ENCODE measurements around the gene ITSN1.
A peak's percentile ranks its signal among the peaks of the same experiment; 100 is the strongest.
"Not testable (repeated sequence)": the region's sequence is repeated elsewhere in the genome, so short reads cannot be mapped to it uniquely, and the experiment has no call there.

ITSN1 gene

GRCh38 chr21:33664135-33664534, 21.8 kb downstream of the ITSN1 start:
- Histone ChIP-seq H3K27ac (ENCODE audit: low read depth, low read length) (peak overlapping the region; percentile 39; the same call in 1 of the 2 replicates), H3K36me3 (ENCODE audit: control insufficient read depth, insufficient read depth, low read length) (no peaks in the 10 kb centered on the region), H3K9ac (ENCODE audit: low read length) (no peak overlapping the region), H3K4me3 (ENCODE audit: low read depth, low read length) (no peak overlapping the region), H3K27me3 (ENCODE audit: control insufficient read depth, insufficient read depth, low read length) (no peaks in the 10 kb centered on the region), H3K4me1 (ENCODE audit: control insufficient read depth, insufficient read depth, low read length) (peaks cover 20% of the 10 kb centered on the region), H3K9me3 (ENCODE audit: control insufficient read depth, insufficient read depth, low read depth, low read length) (no peaks in the 10 kb centered on the region; the same call in 1 of the 2 replicates)

GRCh38 chr21:33666153-33666552, 23.9 kb downstream of the ITSN1 start:
- Histone ChIP-seq H3K9me3 (ENCODE audit: control insufficient read depth, insufficient read depth, low read depth, low read length) (no peaks in the 10 kb centered on the region), H3K9ac (ENCODE audit: low read length) (no peak overlapping the region), H3K27me3 (ENCODE audit: control insufficient read depth, insufficient read depth, low read length) (no peaks in the 10 kb centered on the region), H3K27ac (ENCODE audit: low read depth, low read length) (no peak overlapping the region), H3K4me3 (ENCODE audit: low read depth, low read length) (no peak overlapping the region), H3K4me1 (ENCODE audit: control insufficient read depth, insufficient read depth, low read length) (peaks cover 19% of the 10 kb centered on the region), H3K36me3 (ENCODE audit: control insufficient read depth, insufficient read depth, low read length) (no peaks in the 10 kb centered on the region)

DNA sequence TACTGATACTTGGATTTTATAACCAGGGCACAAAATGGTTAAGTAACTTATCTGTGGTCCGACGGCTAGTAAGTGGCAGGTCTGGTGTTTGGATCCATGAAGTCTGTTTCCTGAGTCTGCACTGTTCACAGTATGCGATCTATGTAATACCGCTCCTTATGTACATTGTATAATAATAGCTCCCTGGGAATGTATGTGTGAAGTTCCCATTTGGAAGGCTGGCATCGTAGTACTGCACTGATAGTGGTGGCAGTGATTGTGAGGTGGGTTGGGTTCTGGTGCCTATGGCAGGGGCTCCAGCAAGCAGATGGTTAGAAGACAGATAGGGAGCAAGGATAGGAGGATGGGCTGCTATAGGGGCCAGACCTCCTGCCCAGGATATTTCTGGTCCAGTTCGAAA, 25.3 kb downstream of the ITSN1 start:
- H3K4me1 ChIP-seq (ENCODE audit: control insufficient read depth, insufficient read depth, low read length): peaks cover 16% of the 10 kb centered on the region
- no peaks in the 10 kb centered on the region for H3K27me3 ChIP-seq (ENCODE audit: control insufficient read depth, insufficient read depth, low read length)
- no peak overlapping the region for H3K4me3 ChIP-seq (ENCODE audit: low read depth, low read length)
- H3K36me3 ChIP-seq (ENCODE audit: control insufficient read depth, insufficient read depth, low read length): no peaks in the 10 kb centered on the region
- no peak overlapping the region for H3K27ac ChIP-seq (ENCODE audit: low read depth, low read length)
- H3K9ac ChIP-seq (ENCODE audit: low read length): no peak overlapping the region
- H3K9me3 ChIP-seq (ENCODE audit: control insufficient read depth, insufficient read depth, low read depth, low read length): no peaks in the 10 kb centered on the region

GRCh38 chr21:33668180-33668579, 25.9 kb downstream of the ITSN1 start:
- Histone ChIP-seq H3K9ac (ENCODE audit: low read length) (no peak overlapping the region), H3K4me1 (ENCODE audit: control insufficient read depth, insufficient read depth, low read length) (peaks cover 19% of the 10 kb centered on the region), H3K4me3 (ENCODE audit: low read depth, low read length) (no peak overlapping the region), H3K36me3 (ENCODE audit: control insufficient read depth, insufficient read depth, low read length) (no peaks in the 10 kb centered on the region), H3K9me3 (ENCODE audit: control insufficient read depth, insufficient read depth, low read depth, low read length) (no peaks in the 10 kb centered on the region), H3K27ac (ENCODE audit: low read depth, low read length) (no peak overlapping the region), H3K27me3 (ENCODE audit: control insufficient read depth, insufficient read depth, low read length) (no peaks in the 10 kb centered on the region)

GRCh38 chr21:33668620-33669019, 26.3 kb downstream of the ITSN1 start:
- H3K9me3 ChIP-seq (ENCODE audit: control insufficient read depth, insufficient read depth, low read depth, low read length): no peaks in the 10 kb centered on the region
- H3K9ac ChIP-seq (ENCODE audit: low read length): no peak overlapping the region
- H3K4me1 ChIP-seq (ENCODE audit: control insufficient read depth, insufficient read depth, low read length): peaks cover 24% of the 10 kb centered on the region
- H3K27me3 ChIP-seq (ENCODE audit: control insufficient read depth, insufficient read depth, low read length): no peaks in the 10 kb centered on the region
- no peak overlapping the region for H3K27ac ChIP-seq (ENCODE audit: low read depth, low read length)
- H3K4me3 ChIP-seq (ENCODE audit: low read depth, low read length): no peak overlapping the region
- H3K36me3 ChIP-seq (ENCODE audit: control insufficient read depth, insufficient read depth, low read length): no peaks in the 10 kb centered on the region

GRCh38 chr21:33670076-33670978, 28.0 kb downstream of the ITSN1 start:
- Histone ChIP-seq H3K9ac (ENCODE audit: low read length) (no peak overlapping the region), H3K9me3 (ENCODE audit: control insufficient read depth, insufficient read depth, low read depth, low read length) (no peaks in the 10 kb centered on the region), H3K4me1 (ENCODE audit: control insufficient read depth, insufficient read depth, low read length) (peaks cover 33% of the 10 kb centered on the region), H3K4me3 (ENCODE audit: low read depth, low read length) (no peak overlapping the region), H3K36me3 (ENCODE audit: control insufficient read depth, insufficient read depth, low read length) (no peaks in the 10 kb centered on the region), H3K27me3 (ENCODE audit: control insufficient read depth, insufficient read depth, low read length) (no peaks in the 10 kb centered on the region), H3K27ac (ENCODE audit: low read depth, low read length) (no peak overlapping the region)

DNA sequence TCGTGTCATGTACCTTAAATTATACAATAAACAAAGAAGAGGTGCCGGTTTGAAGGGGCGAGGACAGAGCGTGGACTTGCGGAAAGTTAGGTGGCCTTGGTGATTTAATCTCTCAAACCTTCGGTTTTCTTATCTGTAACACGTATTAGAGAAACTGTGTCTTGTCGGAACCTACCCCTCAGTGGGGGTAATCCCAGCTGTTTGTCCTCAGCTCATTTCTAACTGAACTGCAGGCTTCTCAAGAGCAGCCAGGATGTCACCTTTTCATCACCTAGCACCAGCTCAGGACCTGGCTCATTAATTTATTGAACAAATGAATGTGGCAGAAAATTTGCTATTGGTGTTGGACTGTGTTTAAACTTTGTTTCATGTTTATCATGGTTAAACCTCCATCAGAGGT, 31.2 kb downstream of the ITSN1 start:
- no peak overlapping the region for H3K27ac ChIP-seq (ENCODE audit: low read depth, low read length)
- H3K27me3 ChIP-seq (ENCODE audit: control insufficient read depth, insufficient read depth, low read length): no peaks in the 10 kb centered on the region
- peaks cover 28% of the 10 kb centered on the region for H3K4me1 ChIP-seq (ENCODE audit: control insufficient read depth, insufficient read depth, low read length)
- H3K4me3 ChIP-seq (ENCODE audit: low read depth, low read length): no peak overlapping the region
- H3K9me3 ChIP-seq (ENCODE audit: control insufficient read depth, insufficient read depth, low read depth, low read length): no peaks in the 10 kb centered on the region
- no peak overlapping the region for H3K9ac ChIP-seq (ENCODE audit: low read length)
- H3K36me3 ChIP-seq (ENCODE audit: control insufficient read depth, insufficient read depth, low read length): no peaks in the 10 kb centered on the region

DNA sequence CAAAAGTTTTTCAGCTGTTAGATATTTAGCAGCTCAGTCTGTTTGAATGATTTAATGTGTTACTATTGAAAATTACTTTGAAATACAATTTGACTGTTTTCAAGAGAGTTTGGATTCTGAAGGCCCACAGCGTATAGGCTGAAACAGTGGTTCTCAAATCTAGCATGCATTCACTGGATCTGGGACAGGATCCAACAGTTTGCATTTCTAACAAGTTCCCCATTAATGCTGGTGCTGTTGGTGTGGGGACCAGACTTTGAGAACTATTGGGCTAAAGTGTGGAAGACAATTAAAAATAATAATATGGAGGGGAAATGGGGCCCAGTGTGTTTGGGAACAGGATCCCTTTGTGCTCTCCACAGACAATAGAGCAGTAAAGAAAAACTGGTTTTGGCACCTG, 31.9 kb downstream of the ITSN1 start:
- H3K4me3 ChIP-seq (ENCODE audit: low read depth, low read length): no peak overlapping the region
- no peaks in the 10 kb centered on the region for H3K9me3 ChIP-seq (ENCODE audit: control insufficient read depth, insufficient read depth, low read depth, low read length)
- H3K36me3 ChIP-seq (ENCODE audit: control insufficient read depth, insufficient read depth, low read length): no peaks in the 10 kb centered on the region
- H3K27ac ChIP-seq (ENCODE audit: low read depth, low read length): no peak overlapping the region
- H3K4me1 ChIP-seq (ENCODE audit: control insufficient read depth, insufficient read depth, low read length): peaks cover 27% of the 10 kb centered on the region
- no peaks in the 10 kb centered on the region for H3K27me3 ChIP-seq (ENCODE audit: control insufficient read depth, insufficient read depth, low read length)
- H3K9ac ChIP-seq (ENCODE audit: low read length): no peak overlapping the region

DNA sequence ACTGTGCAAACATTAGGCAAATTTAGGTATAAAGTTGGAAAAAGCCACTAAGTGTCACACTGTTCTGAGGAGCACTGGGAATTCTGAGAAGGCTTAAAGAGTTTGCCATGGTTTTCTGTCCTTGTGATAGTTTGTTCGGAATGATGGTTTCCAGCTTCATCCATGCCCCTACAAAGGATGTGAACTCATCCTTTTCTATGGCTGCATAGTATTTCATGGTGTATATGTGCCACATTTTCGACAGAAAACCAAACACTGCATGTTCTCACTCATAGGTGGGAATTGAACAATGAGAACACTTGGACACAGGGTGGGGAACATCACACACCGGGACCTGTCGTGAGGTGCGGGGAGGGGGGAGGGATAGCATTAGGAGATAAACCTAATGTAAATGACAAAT, 34.4 kb downstream of the ITSN1 start:
- not testable (repeated sequence) for H3K9ac ChIP-seq (ENCODE audit: low read length); H3K27ac ChIP-seq (ENCODE audit: low read depth, low read length); H3K27me3 ChIP-seq (ENCODE audit: control insufficient read depth, insufficient read depth, low read length); H3K4me3 ChIP-seq (ENCODE audit: low read depth, low read length); H3K36me3 ChIP-seq (ENCODE audit: control insufficient read depth, insufficient read depth, low read length); H3K9me3 ChIP-seq (ENCODE audit: control insufficient read depth, insufficient read depth, low read depth, low read length)
- H3K4me1 ChIP-seq (ENCODE audit: control insufficient read depth, insufficient read depth, low read length): peaks cover 27% of the 10 kb centered on the region

DNA sequence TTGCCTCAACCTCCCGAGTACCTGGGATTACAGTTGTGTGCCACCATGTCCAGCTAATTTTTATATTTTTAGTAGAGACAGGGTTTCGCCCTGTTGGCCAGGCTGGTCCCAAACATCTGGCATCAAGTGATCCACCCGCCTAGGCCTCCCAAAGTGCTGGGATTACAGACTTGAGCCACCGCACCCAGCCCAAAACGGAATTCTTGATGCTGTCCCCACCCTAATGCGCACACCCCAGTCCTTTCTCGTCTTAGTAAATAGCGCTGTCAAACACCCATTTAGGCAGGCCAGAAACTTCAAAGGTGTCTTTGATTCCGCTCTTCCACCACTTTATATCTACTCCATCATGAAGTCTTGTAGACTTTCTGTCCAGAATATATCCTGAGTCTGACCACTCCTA, 35.1 kb downstream of the ITSN1 start:
- Histone ChIP-seq H3K36me3 (ENCODE audit: control insufficient read depth, insufficient read depth, low read length) (no peaks in the 10 kb centered on the region), H3K4me3 (ENCODE audit: low read depth, low read length) (no peak overlapping the region), H3K9me3 (ENCODE audit: control insufficient read depth, insufficient read depth, low read depth, low read length) (no peaks in the 10 kb centered on the region), H3K27me3 (ENCODE audit: control insufficient read depth, insufficient read depth, low read length) (no peaks in the 10 kb centered on the region), H3K27ac (ENCODE audit: low read depth, low read length) (no peak overlapping the region), H3K4me1 (ENCODE audit: control insufficient read depth, insufficient read depth, low read length) (peaks cover 27% of the 10 kb centered on the region), H3K9ac (ENCODE audit: low read length) (no peak overlapping the region)

- Histone ChIP-seq H3K27me3 (ENCODE audit: control insufficient read depth, insufficient read depth, low read length) (no peaks in the 10 kb centered on the region), H3K4me1 (ENCODE audit: control insufficient read depth, insufficient read depth, low read length) (peaks cover 36% of the 10 kb centered on the region), H3K36me3 (ENCODE audit: control insufficient read depth, insufficient read depth, low read length) (no peaks in the 10 kb centered on the region), H3K4me3 (ENCODE audit: low read depth, low read length) (no peak overlapping the region), H3K27ac (ENCODE audit: low read depth, low read length) (no peak overlapping the region), H3K9me3 (ENCODE audit: control insufficient read depth, insufficient read depth, low read depth, low read length) (no peaks in the 10 kb centered on the region), H3K9ac (ENCODE audit: low read length) (no peak overlapping the region)
Measured at GRCh38 chr21:33680870-33681269, 38.6 kb downstream of the ITSN1 start.

Measured in HUES6 (cell line).